Measurements from ENCODE around the gene MAB21L2.
"Not testable (repeated sequence)": the region's sequence is repeated elsewhere in the genome, so short reads cannot be mapped to it uniquely, and the experiment has no call there.

Gene MAB21L2

GRCh38 chr4:150582146-150582872 is at the start of gene MAB21L2:
Gene MAB21L2, plus strand, starts transcription at chr4:150582151. Its CDS starts 879 bp downstream, at chr4:150583030.
- DNase-seq, result no peak

- DNase-seq, result no peak
Measured at GRCh38 chr4:150533673-150534072, 48.3 kb upstream of the MAB21L2 start.

- DNase-seq, result no peak
Measured at GRCh38 chr4:150534818-150535217, 47.1 kb upstream of the MAB21L2 start.

- not testable (repeated sequence) for DNase-seq
Measured at GRCh38 chr4:150537911-150538310, 44.0 kb upstream of the MAB21L2 start.

- no peak for DNase-seq
Measured at GRCh38 chr4:150540536-150540935, 41.4 kb upstream of the MAB21L2 start.

GRCh38 chr4:150540959-150541360 is 41.0 kb upstream of the MAB21L2 start:
- DNase-seq, result no peak

GRCh38 chr4:150541681-150542080 is 40.3 kb upstream of the MAB21L2 start:
- no peak for DNase-seq

GRCh38 chr4:150543042-150543441 is 38.9 kb upstream of the MAB21L2 start:
- no peak for DNase-seq

GRCh38 chr4:150546286-150546685 is 35.7 kb upstream of the MAB21L2 start:
- DNase-seq, result no peak

GRCh38 chr4:150547154-150547838 is 34.7 kb upstream of the MAB21L2 start:
- DNase-seq, result no peak

- not testable (repeated sequence) for DNase-seq
Measured at GRCh38 chr4:150557811-150558210, 24.1 kb upstream of the MAB21L2 start.

- DNase-seq, result no peak
Measured at GRCh38 chr4:150561143-150561737, 20.7 kb upstream of the MAB21L2 start.

GRCh38 chr4:150562250-150562649 is 19.7 kb upstream of the MAB21L2 start:
- DNase-seq, result no peak

GRCh38 chr4:150562751-150563150 is 19.2 kb upstream of the MAB21L2 start:
- DNase-seq, result no peak

- DNase-seq, result not testable (repeated sequence)
Measured at GRCh38 chr4:150564967-150565366, 17.0 kb upstream of the MAB21L2 start.

GRCh38 chr4:150567070-150567469 is 14.9 kb upstream of the MAB21L2 start:
- no peak for DNase-seq

- DNase-seq, result no peak
Measured at GRCh38 chr4:150569384-150569987, 12.5 kb upstream of the MAB21L2 start.

- DNase-seq, result no peak
Measured at GRCh38 chr4:150569998-150570535, 11.9 kb upstream of the MAB21L2 start.

- DNase-seq, result peak; percentile 47
Measured at GRCh38 chr4:150570862-150571261, 11.1 kb upstream of the MAB21L2 start.

- no peak for DNase-seq
Measured at GRCh38 chr4:150572704-150573504, 9.0 kb upstream of the MAB21L2 start.

- DNase-seq, result no peak
Measured at GRCh38 chr4:150573534-150573933, 8.4 kb upstream of the MAB21L2 start.

- DNase-seq, result no peak
Measured at GRCh38 chr4:150574678-150575077, 7.3 kb upstream of the MAB21L2 start.
